ENCODE data around the gene PTPRO.

PTPRO gene

GRCh38 chr12:15646581-15646980, 324.3 kb downstream of the PTPRO start:
- DNase-seq (ENCODE audit: low read depth in 2 of 2): no peak

All from activated CD4-positive, alpha-beta T cell treated with anti-CD3 and anti-CD28 coated beads for 24 hours (primary cell).